ENCODE data around the gene DIS3L. TPM values are rescaled to one million over a fixed set of nuclear protein-coding genes. Genes with fewer than 3 reads are reported as not detected.

Gene DIS3L
- total and polyA plus RNA-seq, 7 donors: 11.0 to 41.5 (median 32.3) TPM

GRCh38 chr15:66310786-66311185 lies 17.4 kb downstream of the DIS3L start:
- intact Hi-C loops (cut with DNase I): no loop called here
- WGBS, 3 donors: 82 to 92% (median 83%) methylated on average over 2 of the region's 2 CpGs

GRCh38 chr15:66312144-66312543 lies 18.8 kb downstream of the DIS3L start:
- Histone ChIP-seq H3K27me3 (ENCODE audit: insufficient read depth in 3 of 3, low read length in 2 of 3) (no peaks in the 10 kb centered on the region), H3K4me1 (no peaks in the 10 kb centered on the region), H3K4me3 (no peak overlapping the region), H3K27ac (no peak overlapping the region), H3K9me3 (no peaks in the 10 kb centered on the region), H3K36me3 (ENCODE audit: insufficient read depth in 1 of 2, low read depth in 1 of 2) (peaks cover 4 to 99% of the 10 kb centered on the region in 2 donors)
- no peak for DNase-seq
- WGBS, 3 donors: 89 to 100% (median 95%) methylated on average over 2 of the region's 2 CpGs
- intact Hi-C loops (cut with DNase I): no loop called here
- no peak for ATAC-seq
- TF ChIP-seq CTCF (IDR thresholded peaks at IDR 0.05): no peak

More at GRCh38 chr15:66310786-66311185, 17.4 kb downstream of the DIS3L start:
- H3K4me1 ChIP-seq: no peaks in the 10 kb centered on the region
- ATAC-seq (no peak), DNase-seq (no peak)
- H3K27ac ChIP-seq: no peak overlapping the region
- no peak for TF ChIP-seq CTCF (IDR thresholded peaks at IDR 0.05)
- no peaks in the 10 kb centered on the region for H3K27me3 ChIP-seq (ENCODE audit: insufficient read depth in 3 of 3, low read length in 2 of 3)
- no peaks in the 10 kb centered on the region for H3K9me3 ChIP-seq
- no peak overlapping the region for H3K4me3 ChIP-seq
- peaks cover 8 to 100% of the 10 kb centered on the region in 2 donors for H3K36me3 ChIP-seq (ENCODE audit: insufficient read depth in 1 of 2, low read depth in 1 of 2)

- Histone ChIP-seq H3K9me3 (no peaks in the 10 kb centered on the region), H3K4me3 (no peak overlapping the region), H3K27ac (no peak overlapping the region), H3K27me3 (ENCODE audit: insufficient read depth in 3 of 3, low read length in 2 of 3) (no peaks in the 10 kb centered on the region), H3K4me1 (no peaks in the 10 kb centered on the region), H3K36me3 (ENCODE audit: insufficient read depth in 1 of 2, low read depth in 1 of 2) (peaks cover 0 to 99% of the 10 kb centered on the region in 2 donors)
- ATAC-seq (no peak), DNase-seq (no peak)
- WGBS, 3 donors: 74 to 82% (median 78%) methylated on average over 12 of the region's 12 CpGs
- intact Hi-C loops (cut with DNase I): no loop called here
- TF ChIP-seq CTCF (IDR thresholded peaks at IDR 0.05): no peak
Observed at GRCh38 chr15:66323312-66323928, 30.1 kb downstream of the DIS3L start.

- no peak overlapping the region for H3K27ac ChIP-seq
- no peaks in the 10 kb centered on the region for H3K9me3 ChIP-seq
- no peaks in the 10 kb centered on the region for H3K4me1 ChIP-seq
- no peak for TF ChIP-seq CTCF (IDR thresholded peaks at IDR 0.05)
- DNase-seq (no peak), ATAC-seq (no peak)
- no peak overlapping the region for H3K4me3 ChIP-seq
- H3K36me3 ChIP-seq (ENCODE audit: insufficient read depth in 1 of 2, low read depth in 1 of 2): peaks cover 4 to 99% of the 10 kb centered on the region in 2 donors
- WGBS, 3 donors: 87 to 89% (median 88%) methylated on average over 11 of the region's 11 CpGs
- no peaks in the 10 kb centered on the region for H3K27me3 ChIP-seq (ENCODE audit: insufficient read depth in 3 of 3, low read length in 2 of 3)
- intact Hi-C loops (cut with DNase I): no loop called here
Observed at GRCh38 chr15:66326051-66326450, 32.7 kb downstream of the DIS3L start.

GRCh38 chr15:66327736-66328135 lies 34.4 kb downstream of the DIS3L start:
- no peak for TF ChIP-seq CTCF (IDR thresholded peaks at IDR 0.05)
- intact Hi-C loops (cut with DNase I): no loop called here
- DNase-seq: no peak
- H3K27me3 ChIP-seq (ENCODE audit: insufficient read depth in 3 of 3, low read length in 2 of 3): no peaks in the 10 kb centered on the region
- WGBS, 3 donors: 49 to 72% (median 59%) methylated on average over 4 of the region's 4 CpGs
- H3K36me3 ChIP-seq (ENCODE audit: insufficient read depth in 1 of 2, low read depth in 1 of 2): peaks cover 4 to 100% of the 10 kb centered on the region in 2 donors
- H3K27ac ChIP-seq: no peak overlapping the region
- ATAC-seq: peak in 3 of 4 donors; percentile 37 to 86 (median 85)
- no peak overlapping the region for H3K4me3 ChIP-seq
- H3K9me3 ChIP-seq: no peaks in the 10 kb centered on the region
- H3K4me1 ChIP-seq: no peaks in the 10 kb centered on the region
